Prostate gland (tissue), 2 donors: Measurements from ENCODE around the gene GEMIN2. TPM values are rescaled to one million over a fixed set of nuclear protein-coding genes. Genes with fewer than 3 reads are reported as not detected.
A peak's percentile ranks its signal among the peaks of the same experiment; 100 is the strongest.
"Not testable (repeated sequence)": the region's sequence is repeated elsewhere in the genome, so short reads cannot be mapped to it uniquely, and the experiment has no call there.

Source experiments
- DNase-seq: peaks from one replicate; pipeline ENCODE4 v3.0.0-alpha.2; 2019; ENCODE audit warnings: low spot score
- H3K27ac ChIP-seq, 2 donors: fragments of 200-600 bp; sonication (generic); 2 replicates each; pipeline ENCODE4 v1.5.1; 2017 to 2019
- H3K27me3 ChIP-seq: fragments of 200-600 bp; sonication (generic); replicated peaks from 2 replicates; pipeline ENCODE4 v1.5.1; 2019; ENCODE audit not compliant: insufficient read depth
- H3K36me3 ChIP-seq, 2 donors: fragments of 200-600 bp; sonication (generic); 1 replicate in 1 of 2; 2 replicates in 1 of 2; pipeline versions ENCODE4 v1.5.1 to v1.8.1; 2017 to 2019
- H3K4me1 ChIP-seq: fragments of 200-600 bp; sonication (generic); replicated peaks from 2 replicates; pipeline ENCODE4 v1.5.1; 2019
- H3K4me3 ChIP-seq, 2 donors: fragments of 200-600 bp; sonication (generic); 2 replicates each; pipeline ENCODE4 v1.5.1; 2017 to 2019
- H3K9me3 ChIP-seq: fragments of 200-600 bp; sonication (generic); 2 replicates; pipeline ENCODE4 v1.5.1; 2017
- POLR2A ChIP-seq: fragments of 450-650 bp; IDR thresholded peaks from one replicate; pipeline ENCODE4 v1.6.1; 2016; ENCODE audit warnings: antibody characterized with exemption, mild to moderate bottlenecking
- POLR2AphosphoS5 ChIP-seq: sonication (generic); formaldehyde crosslinking; IDR thresholded peaks from one replicate; pipeline ENCODE4 v1.6.1; 2017; ENCODE audit warnings: antibody characterized with exemption
- WGBS: methylation state at CpG from one replicate; pipeline ENCODE4 v1.1.5; 2018; 5-methylcytosine and 5-hydroxymethylcytosine counted together
- intact Hi-C: fragments of 100-400 bp; cut with DNase I; formaldehyde crosslinking; loops from one replicate; pipeline ENCODE4 v1.14.2; 2022
- total RNA-seq, 2 donors: library from RNA; depleted of rRNA; stranded (reverse); fragments of >200 nt; gene quantifications; one replicate each; pipeline ENCODE4 v1.1.0, GENCODE V29; 2016
- TF ChIP-seq, protein P1 (sequence below), 4 experiments: fragments of 200-600 bp in 2 of 4; fragments of 450-650 bp in 2 of 4; sonication (generic) in 2 of 4; IDR thresholded peaks; 1 replicate in 3 of 4; 2 replicates in 1 of 4; pipeline ENCODE4 v1.5.1; 2016 to 2019; ENCODE audit warnings: antibody characterized with exemption in 4 of 4, mild to moderate bottlenecking in 2 of 4, moderate library complexity in 2 of 4

Gene GEMIN2
- total RNA-seq, 2 donors from 2014 or later, result 13.2 to 22.3 TPM

DNA sequence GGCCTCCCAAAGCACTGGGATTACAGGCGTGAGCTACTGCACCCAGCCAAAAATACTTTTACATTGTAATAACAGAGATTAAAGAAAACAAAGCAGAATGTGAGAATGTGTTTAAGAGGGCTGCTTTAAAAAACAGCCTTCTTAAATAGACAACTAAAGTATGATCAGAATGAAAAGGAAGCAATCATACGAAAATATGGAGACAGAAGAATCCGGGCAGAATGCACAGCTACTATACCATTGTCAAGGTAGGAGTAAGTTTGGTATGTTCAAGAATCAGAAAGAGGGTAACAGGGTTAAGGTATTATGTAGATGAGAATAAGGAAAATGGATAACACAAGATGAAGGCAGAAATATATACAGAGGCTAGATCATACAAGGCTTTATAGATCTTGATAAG lies 19.6 kb upstream of the GEMIN2 start:
- no peak for TF ChIP-seq POLR2A
- TF ChIP-seq, protein P1, sequence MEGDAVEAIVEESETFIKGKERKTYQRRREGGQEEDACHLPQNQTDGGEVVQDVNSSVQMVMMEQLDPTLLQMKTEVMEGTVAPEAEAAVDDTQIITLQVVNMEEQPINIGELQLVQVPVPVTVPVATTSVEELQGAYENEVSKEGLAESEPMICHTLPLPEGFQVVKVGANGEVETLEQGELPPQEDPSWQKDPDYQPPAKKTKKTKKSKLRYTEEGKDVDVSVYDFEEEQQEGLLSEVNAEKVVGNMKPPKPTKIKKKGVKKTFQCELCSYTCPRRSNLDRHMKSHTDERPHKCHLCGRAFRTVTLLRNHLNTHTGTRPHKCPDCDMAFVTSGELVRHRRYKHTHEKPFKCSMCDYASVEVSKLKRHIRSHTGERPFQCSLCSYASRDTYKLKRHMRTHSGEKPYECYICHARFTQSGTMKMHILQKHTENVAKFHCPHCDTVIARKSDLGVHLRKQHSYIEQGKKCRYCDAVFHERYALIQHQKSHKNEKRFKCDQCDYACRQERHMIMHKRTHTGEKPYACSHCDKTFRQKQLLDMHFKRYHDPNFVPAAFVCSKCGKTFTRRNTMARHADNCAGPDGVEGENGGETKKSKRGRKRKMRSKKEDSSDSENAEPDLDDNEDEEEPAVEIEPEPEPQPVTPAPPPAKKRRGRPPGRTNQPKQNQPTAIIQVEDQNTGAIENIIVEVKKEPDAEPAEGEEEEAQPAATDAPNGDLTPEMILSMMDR (IDR thresholded peaks at IDR 0.05), result no peak
- TF ChIP-seq POLR2AphosphoS5, result no peak
- no peak overlapping the region for H3K27ac ChIP-seq
- WGBS, result 90% methylated on average over 3 of the region's 3 CpGs
- no peaks in the 10 kb centered on the region for H3K9me3 ChIP-seq
- H3K4me1 ChIP-seq, result no peaks in the 10 kb centered on the region
- DNase-seq, result no peak
- no peaks in the 10 kb centered on the region for H3K36me3 ChIP-seq
- H3K27me3 ChIP-seq, result no peaks in the 10 kb centered on the region
- no peak overlapping the region for H3K4me3 ChIP-seq
- intact Hi-C loops, result no loop called here

- intact Hi-C loops, result no loop called here
- H3K27me3 ChIP-seq, result no peaks in the 10 kb centered on the region
- H3K4me1 ChIP-seq, result no peaks in the 10 kb centered on the region
- no peak overlapping the region for H3K27ac ChIP-seq
- no peak for DNase-seq
- H3K4me3 ChIP-seq, result no peak overlapping the region
- H3K9me3 ChIP-seq, result no peaks in the 10 kb centered on the region
- 47% methylated on average over 3 of the region's 3 CpGs for WGBS
- TF ChIP-seq, protein P1 (IDR thresholded peaks at IDR 0.05), result no peak
- TF ChIP-seq POLR2A (no peak), POLR2AphosphoS5 (no peak)
- H3K36me3 ChIP-seq, result no peaks in the 10 kb centered on the region
Measured at GRCh38 chr14:39097159-39097558, 17.0 kb upstream of the GEMIN2 start.

GRCh38 chr14:39099215-39099614 lies 14.9 kb upstream of the GEMIN2 start:
- 95% methylated on average over 10 of the region's 10 CpGs for WGBS
- H3K36me3 ChIP-seq, DNase-seq, H3K9me3 ChIP-seq, H3K4me1 ChIP-seq, H3K4me3 ChIP-seq, H3K27me3 ChIP-seq, H3K27ac ChIP-seq, intact Hi-C loops: not testable (repeated sequence)

DNA sequence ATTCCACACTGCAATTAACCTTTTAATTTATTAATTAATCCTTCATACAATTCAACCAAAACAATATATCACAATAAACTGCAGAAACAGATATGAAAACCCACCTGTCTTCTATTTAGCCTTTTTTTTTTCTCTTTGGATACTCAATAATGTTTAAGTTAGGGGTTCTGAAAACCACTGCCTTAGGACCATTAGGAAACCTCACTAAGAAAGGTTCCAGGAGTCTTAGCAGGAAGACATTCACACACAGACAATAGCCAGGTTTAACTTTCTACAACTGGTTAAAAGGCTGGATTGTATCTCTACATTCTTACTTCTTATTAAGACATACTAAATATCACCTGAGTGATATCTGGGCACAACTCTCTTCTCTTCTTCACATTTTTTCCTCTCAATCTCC lies 14.4 kb upstream of the GEMIN2 start:
- TF ChIP-seq POLR2A (no peak), POLR2AphosphoS5 (no peak)
- TF ChIP-seq, protein P1 (IDR thresholded peaks at IDR 0.05), result no peak
- intact Hi-C loops, result loop anchor here (5.0 kb wide), 3 partner anchors 73 to 333 kb away; partner anchors contain the start of genes FBXO33 and TRAPPC6B
- no peaks in the 10 kb centered on the region for H3K4me1 ChIP-seq
- H3K36me3 ChIP-seq, result no peaks in the 10 kb centered on the region
- H3K9me3 ChIP-seq, result no peaks in the 10 kb centered on the region
- H3K27ac ChIP-seq, result no peak overlapping the region
- H3K27me3 ChIP-seq, result no peaks in the 10 kb centered on the region
- no peak overlapping the region for H3K4me3 ChIP-seq
- no peak for DNase-seq

GRCh38 chr14:39102265-39102968 lies 11.7 kb upstream of the GEMIN2 start:
- H3K27ac ChIP-seq, result peak overlapping the region; percentile 97 to 98
- no peaks in the 10 kb centered on the region for H3K9me3 ChIP-seq
- peak; percentile 9 for DNase-seq
- TF ChIP-seq, protein P1 (IDR thresholded peaks at IDR 0.05), result no peak
- TF ChIP-seq POLR2A (no peak), POLR2AphosphoS5 (no peak)
- no peaks in the 10 kb centered on the region for H3K4me1 ChIP-seq
- H3K27me3 ChIP-seq, result no peaks in the 10 kb centered on the region
- intact Hi-C loops, result loop anchor here (5.0 kb wide), 3 partner anchors 70 to 330 kb away; partner anchors contain the start of genes FBXO33 and TRAPPC6B
- H3K4me3 ChIP-seq, result peak overlapping the region; percentile 75 to 96
- 1% methylated on average over 23 of the region's 23 CpGs for WGBS
- H3K36me3 ChIP-seq, result no peaks in the 10 kb centered on the region
